ENCODE data around the gene CYP4A11. TPM values are rescaled to one million over a fixed set of nuclear protein-coding genes. Genes with fewer than 3 reads are reported as not detected.
"Not testable (repeated sequence)": the region's sequence is repeated elsewhere in the genome, so short reads cannot be mapped to it uniquely, and the experiment has no call there.

Gene CYP4A11
- total RNA-seq, 1 donor from 2014 or later, result not detected

GRCh38 chr1:46927249-46927835 is 13.9 kb downstream of the CYP4A11 start:
- DNase-seq (ENCODE audit: low read depth in 2 of 2), result no peak

- DNase-seq (ENCODE audit: low read depth in 2 of 2), result no peak
Measured at GRCh38 chr1:46910790-46911189, 30.5 kb downstream of the CYP4A11 start.

- no peak for DNase-seq (ENCODE audit: low read depth in 2 of 2)
Measured at GRCh38 chr1:46903481-46903880, 37.8 kb downstream of the CYP4A11 start.

GRCh38 chr1:46900401-46900800 is 40.9 kb downstream of the CYP4A11 start:
- no peak for DNase-seq (ENCODE audit: low read depth in 2 of 2)

- DNase-seq (ENCODE audit: low read depth in 2 of 2), result not testable (repeated sequence)
Measured at GRCh38 chr1:46881656-46882055, 59.6 kb downstream of the CYP4A11 start.

Other genes with a start within 250 kb of the CYP4A11 start
- gene EFCAB14, start 222.4 kb downstream of the CYP4A11 start, total RNA-seq, result 44.7 and 65.7 TPM in 2 replicates
- not detected in 2 replicates for gene CYP4B1, start 142.4 kb downstream of the CYP4A11 start, total RNA-seq
- 0.87 and 5.0 TPM in 2 replicates for gene CYP4X1, start 82.2 kb upstream of the CYP4A11 start, total RNA-seq
- 0.20 TPM in 1 of 2 replicates, not detected in the other for gene CYP4Z1, start 125.8 kb upstream of the CYP4A11 start, total RNA-seq
- gene CYP4A22, start 196.0 kb upstream of the CYP4A11 start, total RNA-seq, result not detected in 2 replicates
- gene PDZK1IP1, start 248.6 kb upstream of the CYP4A11 start, total RNA-seq, result not detected in 2 replicates